ENCODE data around the gene KNSTRN.

Gene KNSTRN, protein sequence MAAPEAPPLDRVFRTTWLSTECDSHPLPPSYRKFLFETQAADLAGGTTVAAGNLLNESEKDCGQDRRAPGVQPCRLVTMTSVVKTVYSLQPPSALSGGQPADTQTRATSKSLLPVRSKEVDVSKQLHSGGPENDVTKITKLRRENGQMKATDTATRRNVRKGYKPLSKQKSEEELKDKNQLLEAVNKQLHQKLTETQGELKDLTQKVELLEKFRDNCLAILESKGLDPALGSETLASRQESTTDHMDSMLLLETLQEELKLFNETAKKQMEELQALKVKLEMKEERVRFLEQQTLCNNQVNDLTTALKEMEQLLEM

DNA sequence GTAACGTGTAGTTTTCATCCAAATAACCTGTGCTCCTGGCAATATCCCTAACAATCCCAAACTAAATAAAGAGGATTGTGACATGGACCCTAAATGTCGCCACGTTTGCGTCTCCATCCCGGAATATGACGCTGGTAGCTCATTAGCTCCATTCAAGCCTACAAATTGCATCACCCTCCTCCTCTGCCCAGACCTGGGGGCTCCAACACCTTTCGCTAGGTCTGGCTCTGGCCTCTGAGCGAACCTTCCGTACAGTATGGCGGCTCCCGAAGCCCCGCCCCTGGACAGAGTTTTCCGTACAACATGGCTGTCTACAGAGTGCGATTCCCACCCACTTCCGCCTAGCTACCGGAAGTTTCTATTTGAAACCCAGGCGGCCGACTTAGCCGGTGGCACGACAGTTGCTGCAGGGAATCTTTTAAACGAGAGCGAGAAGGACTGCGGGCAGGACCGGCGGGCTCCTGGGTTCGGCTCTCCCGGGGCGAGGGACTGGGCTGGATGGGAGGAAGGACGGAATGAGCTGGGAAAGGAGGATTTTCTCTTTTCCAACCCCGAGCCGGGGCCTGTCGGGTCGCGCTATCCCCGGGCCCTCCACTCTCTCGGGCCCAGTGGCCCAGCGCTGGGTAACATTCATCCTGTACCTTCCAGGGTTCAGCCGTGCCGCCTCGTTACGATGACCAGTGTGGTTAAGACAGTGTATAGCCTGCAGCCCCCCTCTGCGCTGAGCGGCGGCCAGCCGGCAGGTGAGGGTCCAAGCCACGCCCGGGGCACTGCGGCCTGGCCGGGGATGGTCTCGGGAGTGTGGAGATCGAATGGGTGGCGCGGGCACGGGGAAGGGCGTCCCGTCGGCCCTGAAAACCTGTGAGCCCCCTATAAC is at the start of gene KNSTRN:
TSS of gene KNSTRN (plus strand) at position 142 of the 877 bp plus-strand sequence. CDS start at position 257, 115 bp downstream.
- DNase-seq (ENCODE audit: low read depth) = peak; percentile 87

DNA sequence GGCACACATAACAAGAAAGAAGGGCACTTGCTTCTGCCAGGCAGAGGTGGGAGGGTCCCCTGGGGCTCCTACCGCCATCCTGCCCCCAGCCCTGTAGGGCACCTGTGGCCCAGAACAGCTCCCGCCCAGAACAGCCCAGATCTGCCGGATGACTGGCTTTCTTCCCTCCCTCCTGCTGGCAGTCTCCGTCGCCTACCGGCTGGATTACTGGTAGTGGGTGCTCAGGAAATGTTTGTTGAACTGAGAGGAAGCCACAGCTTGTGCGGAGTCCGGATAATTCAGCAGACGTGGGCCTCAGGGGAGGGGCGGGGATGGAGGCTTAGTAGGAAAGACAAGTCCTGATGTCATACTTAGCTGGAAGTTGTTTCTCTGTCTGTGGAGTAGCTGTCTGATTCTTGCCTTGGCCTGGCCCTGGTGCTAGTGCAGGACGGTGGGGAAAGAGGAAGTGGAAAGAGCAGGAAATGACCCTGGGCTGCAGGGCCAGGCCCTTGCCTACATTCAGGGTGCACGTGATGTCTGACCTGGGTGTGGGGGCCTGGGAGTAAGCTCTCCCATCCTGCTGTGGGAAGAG is 48.5 kb upstream of the KNSTRN start:
- no peak for DNase-seq (ENCODE audit: low read depth)

DNA sequence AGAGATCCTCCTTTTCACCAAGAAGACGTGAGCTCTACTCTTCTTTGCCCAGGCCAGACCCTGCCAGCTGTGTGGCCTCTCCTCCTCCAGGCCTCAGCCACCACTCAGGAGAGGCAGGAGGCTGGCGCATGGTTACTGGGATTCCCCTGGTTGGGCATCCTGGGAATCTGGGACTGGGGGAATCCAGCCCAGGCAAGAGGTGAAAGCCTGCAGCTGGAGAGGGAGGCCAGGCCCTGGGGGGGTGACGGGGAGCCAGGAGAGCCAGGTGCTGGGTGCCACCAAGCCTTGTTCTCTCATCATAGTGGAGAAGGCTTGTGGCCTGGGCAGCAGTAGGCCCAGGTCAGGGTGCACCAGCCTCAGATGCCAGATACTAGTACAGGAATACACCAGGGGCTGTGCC is 48.0 kb upstream of the KNSTRN start:
- no peak for DNase-seq (ENCODE audit: low read depth)

DNA sequence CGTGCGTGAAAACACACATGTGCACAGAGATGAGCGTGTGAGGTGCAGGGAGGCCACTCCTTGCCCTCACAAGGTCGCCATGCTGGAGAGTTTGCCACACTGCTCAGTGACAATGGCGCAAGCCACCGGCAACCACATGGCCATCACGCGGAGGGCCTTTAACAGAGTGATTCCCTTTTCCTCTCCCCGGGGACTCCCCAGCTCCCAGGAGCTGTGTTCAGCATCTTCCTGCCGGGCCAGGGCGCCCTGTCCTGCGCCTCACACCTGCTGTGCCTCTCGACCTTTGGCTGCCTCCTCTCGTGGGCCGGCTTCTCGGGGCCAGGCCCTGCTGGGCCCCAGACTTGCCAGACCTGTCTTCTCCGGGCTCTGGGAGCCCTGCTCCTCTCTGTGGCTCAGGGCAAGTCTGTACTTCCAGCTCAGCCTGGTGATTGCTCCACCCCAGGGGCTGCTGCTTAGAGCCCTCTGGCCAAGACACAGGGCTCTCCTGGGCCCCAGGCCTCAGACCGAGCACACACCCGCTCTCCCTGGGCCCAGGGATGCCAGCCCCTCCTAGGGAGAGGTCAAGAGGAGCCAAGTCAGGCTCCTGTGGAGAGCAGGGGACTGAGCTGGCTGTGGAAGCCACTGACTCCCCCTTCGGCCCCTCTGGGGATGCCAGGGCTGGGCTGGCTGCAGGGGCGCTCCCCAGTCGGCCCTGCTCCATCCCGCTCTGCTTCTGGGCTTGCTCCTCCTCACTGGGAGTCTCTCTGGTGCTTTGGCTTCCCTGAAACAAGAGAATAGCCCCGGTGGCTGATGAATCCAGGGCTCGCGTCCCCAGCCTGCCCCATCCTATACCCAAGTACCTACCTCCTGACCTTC is 47.4 kb upstream of the KNSTRN start:
- DNase-seq (ENCODE audit: low read depth) = no peak

DNA sequence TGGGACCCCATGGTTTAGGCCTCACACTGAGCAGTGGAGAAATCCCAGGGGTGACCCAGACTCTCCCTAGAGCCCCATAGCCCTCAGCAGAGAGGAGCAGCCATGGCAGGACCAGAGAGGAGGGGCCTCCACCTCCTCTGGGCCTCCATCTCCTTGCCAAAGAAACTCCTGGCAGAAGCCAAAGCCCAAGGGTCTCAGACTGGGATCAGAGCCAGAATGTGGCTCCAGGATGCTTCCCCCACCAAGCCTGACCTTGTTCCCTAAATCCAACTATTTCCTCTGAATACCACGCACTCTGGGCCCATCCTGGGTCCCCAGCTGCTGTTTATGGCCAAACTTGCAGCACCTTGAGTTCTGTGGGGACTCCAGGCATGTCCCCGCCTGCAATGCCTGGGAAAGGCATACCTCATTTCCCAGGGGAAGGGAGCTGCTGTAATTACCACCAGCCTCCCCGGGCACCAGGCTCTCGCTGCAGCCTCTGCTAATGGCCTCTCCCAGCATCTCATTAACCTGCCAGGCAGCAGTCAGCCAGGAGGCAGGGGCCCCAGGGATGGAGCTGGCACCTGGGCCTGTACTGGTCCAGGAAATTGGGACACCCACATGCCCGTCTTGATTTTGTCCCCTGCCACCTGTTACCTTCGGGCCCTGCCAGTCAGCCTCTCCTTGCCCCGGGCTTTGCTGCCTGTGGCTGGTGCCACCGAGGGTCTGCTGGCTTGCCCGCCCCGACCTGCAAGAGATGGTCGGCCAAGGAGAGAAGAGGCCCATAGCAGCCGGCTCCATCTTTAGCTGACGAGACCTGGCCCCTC is 46.4 kb upstream of the KNSTRN start:
- no peak for DNase-seq (ENCODE audit: low read depth)

DNA sequence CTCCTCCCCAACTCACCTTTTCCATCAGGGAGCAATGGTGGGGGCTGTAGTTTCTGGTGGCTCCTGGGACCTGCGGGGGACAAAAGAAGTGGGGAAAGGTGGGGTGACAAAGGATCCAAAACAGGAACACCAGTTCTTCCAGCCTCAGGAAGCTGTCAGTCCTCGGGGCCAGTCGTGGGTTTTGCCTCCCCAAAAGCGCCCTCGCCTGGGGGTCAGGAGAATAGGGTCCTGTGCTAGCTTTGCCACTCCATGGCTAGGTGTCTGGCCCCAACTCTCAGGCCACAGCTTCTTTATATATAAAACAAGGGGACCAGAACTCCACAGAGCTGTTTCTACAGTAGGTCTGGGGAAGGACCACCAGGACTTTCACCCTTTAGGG is 45.8 kb upstream of the KNSTRN start:
- no peak for DNase-seq (ENCODE audit: low read depth)

DNA sequence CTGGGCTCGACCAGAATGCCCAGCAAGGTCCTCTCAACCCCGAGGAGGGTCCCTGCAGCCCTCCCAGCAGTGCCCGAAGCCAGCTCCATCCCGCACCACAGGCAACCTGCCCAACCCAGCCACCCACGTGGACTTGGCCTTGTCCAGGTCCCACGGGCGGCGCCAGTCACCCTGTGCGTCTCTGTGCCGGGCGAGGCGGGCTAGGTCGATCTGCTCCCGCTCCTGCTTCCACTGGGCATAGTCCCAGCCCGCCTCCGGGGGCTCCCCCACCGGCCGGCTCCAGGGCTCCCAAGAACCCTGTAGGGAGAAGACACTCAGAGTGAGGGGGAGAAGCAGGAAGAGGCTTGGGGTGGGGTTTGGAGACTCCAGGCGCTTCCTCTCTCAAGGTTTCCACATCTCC is 44.9 kb upstream of the KNSTRN start:
- DNase-seq (ENCODE audit: low read depth) = no peak

DNA sequence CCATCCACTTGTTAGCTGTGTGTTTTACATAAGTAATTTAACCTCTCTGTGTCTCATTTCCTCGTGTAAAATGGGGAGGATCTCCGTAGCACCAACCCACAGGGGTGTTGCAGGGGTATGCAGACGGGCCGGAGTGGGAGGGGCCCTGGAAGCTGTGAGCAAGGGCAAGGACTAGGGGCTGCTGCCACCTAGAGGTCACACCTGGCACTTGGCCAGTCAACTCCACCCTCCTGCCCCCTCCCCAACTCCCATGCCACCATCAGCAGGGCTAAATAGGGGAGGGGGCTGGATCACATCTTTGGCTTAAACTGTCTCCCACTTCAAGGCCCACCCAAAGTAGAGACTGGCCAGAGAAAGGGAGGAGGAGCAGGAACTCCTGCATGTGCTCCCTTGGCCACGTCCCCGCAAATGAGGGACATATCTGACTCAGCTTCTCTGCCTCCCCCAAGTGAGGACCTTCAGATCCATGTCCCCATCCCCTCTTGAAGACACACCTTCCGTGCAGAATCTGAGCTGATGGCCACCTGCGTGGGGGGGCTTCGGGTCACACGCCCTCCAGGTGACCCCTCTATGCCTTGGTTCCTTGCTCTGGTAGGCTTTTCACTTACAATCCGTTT is 44.4 kb upstream of the KNSTRN start:
- peak; percentile 65 for DNase-seq (ENCODE audit: low read depth)

DNA sequence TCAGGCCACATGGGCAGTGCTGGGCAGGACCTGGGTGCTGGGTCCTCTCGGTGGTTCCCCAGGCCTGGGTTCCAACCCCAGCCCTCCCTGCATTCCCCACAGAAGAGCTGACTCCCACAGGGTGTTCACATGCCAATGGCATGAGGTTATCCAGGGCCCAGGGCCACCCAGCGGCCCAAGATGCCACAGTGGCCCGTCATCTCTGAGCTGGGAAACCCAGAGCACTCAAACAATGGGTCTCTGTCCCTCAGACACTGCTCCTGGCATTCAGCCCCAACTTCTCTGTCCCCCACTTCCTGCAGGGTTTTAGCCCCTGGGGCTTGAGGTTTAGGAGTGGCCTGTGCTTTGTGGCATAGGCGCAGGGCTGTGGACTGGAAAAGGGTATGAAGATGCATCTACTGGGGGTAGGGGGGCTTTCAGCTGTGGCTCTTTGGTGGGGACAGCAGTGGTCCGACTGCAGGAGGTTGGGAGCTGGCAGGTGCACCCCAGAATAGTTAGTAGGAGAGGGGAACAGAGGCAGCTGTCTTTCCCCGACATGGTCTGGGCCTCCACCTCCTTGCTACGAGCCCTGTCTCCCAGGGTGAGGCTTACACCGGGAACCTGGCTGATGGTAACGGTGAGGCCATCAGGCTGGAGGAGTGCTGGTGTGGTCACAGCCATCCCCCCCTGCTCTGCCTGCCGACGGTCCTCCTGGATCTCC is 43.5 kb upstream of the KNSTRN start:
- no peak for DNase-seq (ENCODE audit: low read depth)

DNA sequence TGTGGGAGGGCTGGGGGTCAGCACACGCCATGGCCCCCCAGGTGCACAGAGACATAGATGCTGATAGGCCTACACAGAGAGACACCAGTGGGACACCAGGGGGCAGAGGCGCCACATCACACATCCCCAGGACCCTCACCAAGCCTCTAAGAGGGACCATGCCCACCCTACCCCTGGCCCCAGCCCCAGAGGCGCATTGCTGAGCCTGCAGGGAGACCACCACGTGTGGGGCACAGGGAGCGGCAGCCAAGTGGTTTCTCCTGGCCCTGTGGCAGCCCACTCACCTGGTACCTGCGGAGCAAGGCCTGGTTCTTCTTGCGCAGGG is 42.9 kb upstream of the KNSTRN start:
- DNase-seq (ENCODE audit: low read depth) = no peak

DNA sequence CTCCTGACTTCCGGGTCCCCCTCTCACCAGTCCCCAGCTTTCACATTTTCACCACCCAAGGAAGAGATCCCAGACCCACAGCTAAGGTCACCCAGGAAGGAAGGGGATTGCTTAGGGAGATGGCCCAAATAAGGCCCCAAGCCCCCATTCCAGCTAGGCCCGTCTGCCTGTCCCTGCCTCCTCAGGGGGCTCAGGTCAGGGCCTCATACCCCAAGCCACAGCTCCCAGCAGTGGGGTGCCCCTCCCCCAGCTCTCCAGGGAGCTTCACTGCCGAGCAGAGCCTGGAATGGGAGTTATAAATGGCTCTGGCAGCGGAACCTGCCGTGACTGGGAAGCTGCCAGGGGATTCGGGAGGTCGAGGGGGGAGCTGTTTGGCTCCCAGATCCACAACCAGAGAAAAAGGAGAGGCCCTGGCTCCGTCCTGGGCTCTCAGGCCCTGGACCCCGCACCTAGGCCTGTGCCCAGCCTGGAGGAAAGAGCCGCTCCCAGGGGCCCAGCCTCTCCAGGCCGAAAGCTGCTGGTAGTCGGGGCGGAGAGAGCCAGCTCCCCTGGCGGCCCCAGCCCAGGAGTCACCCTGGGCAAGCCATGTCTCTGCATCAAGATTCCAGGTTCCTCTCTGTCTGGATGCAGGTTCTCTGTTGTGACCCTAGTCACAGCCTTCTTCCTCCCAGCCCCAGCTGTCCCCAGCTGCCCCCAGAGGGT is 42.3 kb upstream of the KNSTRN start:
- DNase-seq (ENCODE audit: low read depth) = no peak

DNA sequence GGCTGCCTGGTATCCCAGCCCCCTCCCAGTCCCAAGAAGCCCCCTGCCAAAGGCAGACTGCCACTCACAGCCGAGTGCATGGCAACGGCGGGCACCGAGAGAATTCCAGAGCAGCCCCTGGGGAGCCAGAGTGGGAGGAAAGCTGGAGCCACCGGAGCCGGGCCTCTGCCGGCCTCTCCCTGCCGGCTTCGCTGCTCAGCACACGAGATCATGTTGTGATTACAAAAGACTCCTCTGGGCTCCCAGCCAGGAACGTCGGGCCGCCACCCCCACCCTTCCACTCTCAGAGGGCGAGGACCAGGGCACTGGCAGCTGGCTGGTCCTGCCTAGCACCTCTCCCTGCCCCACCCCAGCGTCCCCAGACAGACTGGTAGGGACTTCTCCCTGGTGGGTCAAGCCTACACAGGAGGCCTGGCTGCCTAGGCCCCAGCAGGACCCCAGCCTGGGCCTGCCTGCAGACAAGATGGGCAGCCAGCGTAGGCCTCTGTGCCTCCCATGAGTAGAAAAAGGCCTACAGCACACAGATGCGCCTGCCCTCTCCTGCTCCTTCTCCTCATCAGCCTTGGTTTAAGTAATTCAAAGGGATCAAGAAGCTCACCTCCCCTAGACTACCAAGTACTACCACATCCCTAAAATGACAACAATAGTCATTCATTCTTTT is 41.7 kb upstream of the KNSTRN start, which contains the start of gene CCDC9B:
TSS of gene CCDC9B (minus strand) at position 200 of the 661 bp plus-strand sequence. CDS start at position 80, 120 bp downstream.
- DNase-seq (ENCODE audit: low read depth) = no peak

DNA sequence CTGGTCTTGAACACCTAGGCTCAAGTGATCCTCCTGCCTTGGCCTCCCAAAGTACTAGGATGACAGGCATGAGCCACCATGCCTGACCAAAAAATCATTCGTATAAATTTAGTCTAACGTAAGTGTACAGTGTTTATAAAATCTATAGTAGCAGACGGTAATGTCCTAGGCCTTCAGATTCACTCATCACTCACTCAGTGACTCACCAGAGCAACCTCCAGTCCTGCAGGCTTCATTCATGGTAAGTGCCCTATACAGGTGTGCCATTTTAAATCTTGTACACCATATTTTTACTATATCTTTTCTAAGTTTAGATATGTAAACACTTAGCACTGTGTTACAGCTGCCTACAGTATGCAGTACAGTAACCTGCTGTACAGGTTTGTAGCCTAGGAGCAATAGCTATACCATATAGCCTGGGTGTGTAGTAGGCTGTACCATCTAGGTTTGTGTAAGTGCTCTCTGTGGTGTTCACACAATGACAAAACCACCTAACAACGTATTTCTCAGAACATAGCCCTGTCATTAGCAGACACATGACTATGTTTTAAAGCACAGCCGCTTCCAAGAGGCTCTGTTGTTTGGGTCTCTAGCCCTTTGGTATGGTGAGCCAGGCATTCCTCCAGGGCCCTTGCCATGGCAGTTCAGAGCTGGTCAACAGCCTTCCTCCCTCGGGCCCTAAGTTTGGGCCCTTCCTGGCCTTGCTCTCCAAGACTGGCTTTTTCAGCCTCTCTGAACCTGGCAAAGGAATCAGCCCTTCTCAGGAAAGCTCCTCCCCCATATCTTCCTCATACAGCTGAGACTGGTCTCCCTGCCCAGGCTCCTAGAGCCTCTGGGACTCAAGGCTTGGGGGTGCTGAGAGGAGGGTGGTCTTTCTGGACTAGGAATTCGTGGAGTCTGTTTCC is 39.9 kb upstream of the KNSTRN start:
- no peak for DNase-seq (ENCODE audit: low read depth)

DNA sequence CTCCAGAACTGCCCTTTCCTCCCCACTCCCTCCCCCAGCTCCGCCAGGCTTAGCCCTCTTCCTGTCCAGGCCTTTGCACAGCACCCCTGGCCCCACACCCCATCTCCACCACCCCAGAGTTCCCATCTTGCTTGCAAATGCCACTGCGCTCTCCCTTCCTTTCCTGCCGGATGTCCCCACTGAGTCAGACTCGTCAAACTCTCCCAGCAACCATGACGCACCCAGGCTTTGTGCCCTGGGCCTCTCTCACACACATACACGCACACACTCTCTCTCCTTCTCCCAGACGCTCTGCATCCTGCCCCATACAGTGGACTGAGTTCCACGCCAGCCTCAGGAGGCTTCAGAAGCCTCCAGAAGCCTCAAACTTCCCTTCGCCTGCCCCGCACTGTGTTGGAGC is 39.0 kb upstream of the KNSTRN start:
- DNase-seq (ENCODE audit: low read depth) = no peak

DNA sequence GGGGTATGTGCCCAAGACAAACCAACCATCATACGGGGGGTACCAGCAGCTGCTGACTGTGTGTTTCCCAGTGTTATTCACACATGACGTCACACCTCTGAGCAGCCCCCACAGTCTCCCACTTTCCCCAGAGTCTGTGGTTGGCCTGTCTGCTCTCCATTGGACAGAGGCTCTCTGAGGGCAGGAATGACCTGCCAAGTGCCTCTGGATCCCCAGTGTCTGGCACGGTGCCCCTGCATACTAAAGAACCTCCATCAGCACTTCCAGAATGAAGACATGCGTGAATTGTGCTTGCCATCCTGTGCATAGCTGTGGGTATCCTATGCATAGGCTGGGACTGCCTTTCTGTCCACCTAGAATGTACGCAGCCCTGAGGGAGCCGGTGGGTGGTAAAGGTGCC is 38.3 kb upstream of the KNSTRN start:
- DNase-seq (ENCODE audit: low read depth) = no peak

DNA sequence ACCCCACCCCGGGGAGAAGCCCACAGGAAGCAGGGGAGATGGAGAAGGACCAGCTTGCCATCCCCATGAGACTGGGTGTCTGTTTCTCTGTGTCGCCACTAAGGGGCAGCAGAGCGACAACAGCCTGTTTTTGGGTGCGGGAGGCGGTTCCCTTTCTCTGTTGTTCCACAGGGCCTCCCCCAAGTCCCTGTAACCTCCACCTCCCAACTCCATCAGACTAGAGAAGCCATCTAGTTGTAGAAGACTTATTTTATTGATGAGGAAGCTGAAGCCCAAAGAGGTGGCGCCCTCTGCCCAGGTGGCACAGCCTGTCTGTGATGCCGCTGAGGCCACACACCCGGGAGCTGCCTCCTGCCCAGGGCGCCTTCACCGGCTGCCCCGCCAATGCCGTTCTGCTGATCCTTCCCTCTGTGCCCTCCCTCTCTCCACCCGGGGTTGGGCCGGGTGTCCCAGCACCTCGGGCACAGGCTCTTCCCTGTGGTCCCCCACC is 37.8 kb upstream of the KNSTRN start:
- peak; percentile 48 for DNase-seq (ENCODE audit: low read depth)

DNA sequence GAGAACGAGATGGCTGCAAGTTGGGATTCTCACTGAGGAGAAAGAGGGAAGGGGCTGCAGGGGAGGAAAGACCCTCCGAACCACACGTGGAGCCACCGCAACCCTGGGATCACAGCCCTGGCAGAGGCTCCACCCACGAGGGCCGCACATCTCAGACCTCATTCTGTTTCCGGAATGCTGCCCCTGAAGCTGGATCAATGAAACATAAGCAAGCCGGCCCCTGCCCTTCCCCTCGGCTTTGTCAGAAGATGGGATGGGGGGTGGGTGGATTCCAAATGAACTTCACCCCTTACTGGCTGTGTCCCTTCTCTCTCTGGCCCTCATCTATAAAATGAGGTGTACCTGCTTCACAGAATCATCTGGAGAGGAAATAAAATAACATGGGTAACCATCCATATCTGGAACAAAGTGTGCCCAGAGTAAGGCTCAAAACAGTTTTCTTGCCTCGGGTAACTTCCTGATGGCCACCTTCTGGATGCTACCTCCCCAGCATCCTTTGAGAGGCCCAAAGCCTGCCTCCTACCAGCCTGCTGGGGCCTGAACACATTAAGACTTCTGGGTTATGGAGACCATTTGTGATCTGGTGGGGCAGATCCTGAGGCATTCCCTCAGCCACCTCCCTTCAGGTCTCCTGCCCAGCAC is 37.2 kb upstream of the KNSTRN start:
- DNase-seq (ENCODE audit: low read depth) = no peak
